Measurements from ENCODE around the gene DYNC1I1.

The DYNC1I1 gene

DNA sequence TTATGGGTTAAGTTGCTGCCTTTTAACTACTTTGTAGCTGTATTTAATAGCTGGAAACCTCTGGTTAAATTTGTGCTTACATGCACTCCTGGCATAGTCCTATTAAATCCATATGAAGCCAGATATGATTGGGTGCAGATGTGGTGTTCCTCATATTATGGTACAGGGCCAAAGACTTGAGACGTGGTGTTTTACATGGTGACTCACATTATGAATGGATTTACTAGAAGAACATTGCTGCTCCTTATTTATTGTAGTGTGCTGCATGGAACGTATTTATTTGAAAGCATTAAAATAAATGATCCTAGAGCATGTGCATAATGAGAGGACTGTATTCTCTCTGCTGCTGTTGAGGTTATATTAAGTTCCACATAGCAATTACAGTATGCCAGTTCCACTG is 325.5 kb downstream of the DYNC1I1 start:
- DNase-seq = no peak

DNA sequence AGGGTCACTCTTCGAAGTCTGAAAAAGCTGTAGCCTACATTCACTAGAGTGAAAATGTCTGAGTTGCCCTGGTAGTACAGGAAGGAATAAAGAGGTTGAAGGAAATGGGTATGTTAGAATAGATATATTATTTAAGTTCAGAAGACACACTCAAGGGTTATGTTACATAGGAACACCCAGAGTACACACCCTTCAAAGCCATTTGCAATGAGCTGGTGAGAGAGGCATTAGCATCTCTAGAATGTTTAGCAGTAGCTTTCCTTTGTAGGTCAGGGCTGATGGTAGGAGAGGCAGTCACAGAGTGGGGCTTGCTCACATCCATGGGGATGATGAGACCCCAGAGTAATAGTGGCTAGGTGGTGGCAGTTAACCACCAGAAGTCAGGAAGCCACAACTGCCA is 328.4 kb downstream of the DYNC1I1 start:
- DNase-seq = no peak

DNA sequence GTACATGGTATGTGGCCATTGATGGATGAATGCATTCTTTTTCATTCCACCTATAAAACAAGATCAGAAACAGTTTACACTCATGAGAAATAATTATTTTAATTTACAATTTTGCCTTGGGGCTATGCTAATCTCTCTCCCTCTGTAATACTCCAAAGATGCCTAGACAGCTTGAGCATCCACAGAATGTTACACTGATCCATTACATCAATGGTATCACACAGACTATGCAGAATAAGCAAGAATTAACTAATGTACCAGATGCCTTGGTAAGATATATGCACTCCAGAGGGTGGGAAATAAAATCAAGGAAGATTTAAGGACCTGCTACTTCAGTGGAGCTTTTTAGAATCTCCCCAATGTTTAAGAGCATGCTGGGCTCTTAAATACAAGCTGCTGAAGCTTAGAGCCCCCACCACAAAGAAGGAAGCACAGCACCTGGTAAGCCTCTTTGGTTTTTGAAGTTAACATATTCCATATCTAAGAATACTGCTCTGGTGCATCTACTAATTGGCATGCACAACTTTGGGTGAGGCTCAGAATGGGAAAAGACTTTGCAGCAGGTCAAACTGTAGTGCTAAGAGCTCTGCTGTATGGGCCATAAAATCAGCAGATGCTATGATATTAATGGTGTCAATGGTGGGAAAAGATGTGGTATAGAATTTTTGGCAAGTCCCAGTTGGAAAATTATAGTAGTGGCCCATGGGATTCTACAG is 329.9 kb downstream of the DYNC1I1 start:
- DNase-seq = no peak

DNA sequence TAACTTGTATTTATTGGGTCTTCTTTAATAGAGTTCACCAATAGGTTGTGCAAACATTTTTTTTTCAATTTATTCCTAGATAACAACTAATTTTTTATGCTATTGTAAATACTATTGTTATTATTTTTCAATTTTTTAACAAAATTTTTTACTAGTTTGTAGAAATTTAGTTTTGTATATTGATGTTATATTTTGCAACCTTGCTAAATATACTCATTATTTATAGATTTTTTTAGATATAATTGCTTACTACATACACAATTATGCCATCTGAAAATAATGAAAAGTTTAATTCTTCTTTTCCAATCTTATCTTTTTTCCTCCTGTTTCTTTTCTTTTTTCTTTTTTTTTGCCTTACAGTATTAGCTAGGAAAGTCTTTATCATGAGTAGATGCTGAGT is 332.6 kb downstream of the DYNC1I1 start:
- DNase-seq = no peak

DNA sequence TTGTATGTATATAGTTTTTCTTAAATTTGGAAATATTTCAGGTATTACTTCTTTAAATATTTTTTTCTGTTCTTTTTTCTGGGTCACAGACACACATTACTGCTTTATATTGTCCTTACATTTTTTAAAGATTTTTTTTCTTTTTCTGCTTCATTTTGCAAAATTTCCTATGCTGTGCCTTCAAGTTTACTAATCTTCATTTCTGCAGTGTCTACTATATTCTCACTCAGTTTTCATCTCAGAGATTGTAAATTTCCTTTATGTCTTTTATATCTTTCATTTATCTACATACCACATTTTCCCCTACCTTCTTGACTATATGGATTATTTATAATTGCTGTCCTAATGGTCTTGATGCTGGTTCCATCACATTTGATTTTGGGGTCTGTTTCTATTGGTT is 339.1 kb downstream of the DYNC1I1 start:
- DNase-seq = no peak

DNA sequence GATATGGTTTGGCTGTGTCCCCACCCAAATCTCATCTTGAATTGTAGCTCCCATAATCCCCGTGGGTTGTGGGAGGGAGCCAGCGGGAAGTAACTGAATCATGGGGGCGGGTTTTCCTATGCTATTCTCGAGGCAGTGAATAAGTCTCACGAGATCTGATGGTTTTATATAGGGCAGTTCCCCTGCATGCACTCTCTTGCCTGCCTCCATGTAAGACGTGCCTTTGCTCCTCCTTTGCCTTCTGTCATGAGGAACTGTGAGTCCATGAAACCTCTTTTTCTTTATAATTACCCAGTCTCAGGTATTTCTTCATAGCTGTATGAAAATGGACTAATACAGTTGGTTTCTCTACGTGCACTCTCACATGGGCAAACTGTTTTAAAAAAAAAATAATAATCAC is 341.8 kb downstream of the DYNC1I1 start:
- DNase-seq = peak; percentile 39

DNA sequence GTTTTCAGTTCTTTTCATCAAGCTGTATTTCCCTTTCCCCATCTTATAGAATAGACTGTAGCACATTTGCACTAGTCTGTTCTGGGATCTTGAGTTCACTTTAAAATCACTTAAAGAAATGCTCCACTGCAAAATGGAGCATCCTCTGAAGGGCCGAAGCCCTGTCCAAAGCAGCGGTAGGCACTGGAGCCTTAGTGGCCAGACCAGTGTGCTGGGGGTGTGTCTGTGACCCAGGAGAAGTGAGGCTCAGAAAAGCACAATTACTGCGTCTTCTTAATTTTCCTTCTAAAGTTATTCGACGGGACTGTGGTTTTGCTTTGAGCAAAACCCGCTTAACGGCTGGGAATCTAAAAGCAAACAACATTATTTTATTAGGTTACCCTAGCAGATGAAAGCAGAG is 343.8 kb downstream of the DYNC1I1 start:
- DNase-seq = no peak

DNA sequence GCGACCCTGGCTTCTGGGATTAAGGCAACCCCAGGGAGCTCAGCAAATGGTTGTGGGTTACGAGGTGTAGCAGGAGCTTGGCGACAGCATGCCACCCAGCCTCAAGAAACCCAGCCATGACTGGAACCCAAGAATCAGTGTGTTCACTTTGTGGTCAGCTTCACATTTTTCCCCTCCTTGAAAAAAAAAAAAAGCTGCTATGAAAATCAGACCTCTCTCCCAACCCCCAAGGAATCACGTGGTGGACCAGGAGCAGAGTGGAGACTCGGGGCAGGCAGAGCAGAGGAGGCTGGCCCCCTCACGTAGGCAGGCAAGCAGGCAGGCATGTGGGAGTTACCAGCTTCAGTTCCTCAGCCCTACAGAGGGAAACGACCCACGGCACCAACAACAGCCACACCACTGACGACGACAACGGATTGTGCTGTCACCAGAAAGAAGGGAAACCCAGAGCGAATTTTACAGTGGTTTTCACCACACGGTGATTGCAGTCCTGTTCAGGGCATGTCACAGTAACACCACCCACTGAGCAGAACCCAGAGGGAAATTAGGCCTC is 346.2 kb downstream of the DYNC1I1 start:
- no peak for DNase-seq

DNA sequence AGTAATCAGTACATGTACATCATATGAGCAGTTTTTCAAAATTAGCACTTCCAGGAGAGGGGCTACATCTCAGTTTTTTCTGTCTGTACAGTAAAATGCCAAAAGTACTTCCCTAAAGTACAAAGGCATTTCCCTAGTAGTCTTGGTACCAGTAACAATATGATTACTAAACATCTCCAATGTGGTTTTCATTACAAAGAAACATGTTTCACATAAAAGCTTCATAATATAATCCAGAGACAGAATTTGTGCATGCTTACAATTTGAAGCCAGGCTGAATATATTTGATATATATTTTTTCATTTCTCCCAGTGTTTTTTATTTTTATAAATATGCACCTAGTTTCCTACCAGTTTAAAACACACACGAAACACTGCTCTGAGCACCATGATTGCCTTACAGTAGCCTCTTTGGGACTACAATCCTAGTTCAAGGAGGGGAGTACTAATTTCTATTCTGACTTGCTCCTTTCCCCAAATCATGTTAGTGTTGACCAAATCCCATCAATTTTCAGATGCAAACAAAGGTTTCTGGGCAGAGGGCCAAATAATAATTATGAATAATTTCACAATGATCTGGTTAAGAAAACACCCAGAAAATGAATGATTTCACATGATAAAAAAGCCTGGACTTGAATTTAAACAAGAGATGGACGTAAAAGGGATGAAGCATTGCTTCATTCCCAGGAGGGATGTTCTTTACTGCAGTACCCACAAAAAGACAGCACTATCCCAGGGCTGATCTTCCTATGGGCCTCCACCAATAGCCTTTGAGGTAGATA is 348.3 kb downstream of the DYNC1I1 start:
- no peak for DNase-seq

DNA sequence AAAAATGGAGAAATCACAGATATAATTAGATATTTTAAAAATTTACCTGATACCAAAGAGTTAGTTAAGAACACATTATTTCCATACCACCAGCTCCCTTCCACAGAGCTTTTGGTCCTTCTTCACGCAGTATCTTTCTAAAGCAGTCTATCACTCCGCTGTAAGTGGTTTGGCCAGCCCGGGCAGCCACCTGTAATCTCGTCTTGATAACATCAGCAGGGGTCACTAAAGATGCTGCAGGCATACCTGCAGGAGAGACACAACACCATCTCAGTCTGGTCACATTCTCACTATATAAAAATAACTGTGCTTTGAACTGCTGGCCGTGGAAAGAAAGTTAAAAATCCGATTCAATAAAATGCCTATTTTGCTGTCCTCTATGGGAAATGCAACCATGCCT is 349.4 kb downstream of the DYNC1I1 start:
- DNase-seq = no peak

DNA sequence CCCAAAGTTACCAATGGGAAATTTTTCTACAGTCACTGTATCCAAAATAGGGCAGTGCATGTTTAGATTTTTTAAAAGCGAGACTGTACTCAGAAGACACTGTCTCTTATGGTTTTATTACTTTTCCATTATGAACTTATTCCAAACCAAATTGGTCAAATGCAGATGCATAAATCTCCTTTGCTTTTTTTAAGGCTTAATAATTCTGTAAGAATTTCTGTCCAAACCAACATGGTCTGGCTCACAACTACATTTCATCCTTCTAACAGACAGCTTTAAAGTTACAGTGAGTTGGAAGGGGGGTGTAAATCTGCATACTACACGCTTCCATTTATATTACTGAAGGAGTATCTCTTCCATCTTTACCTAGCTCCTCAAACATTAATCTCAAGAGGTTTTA is 350.4 kb downstream of the DYNC1I1 start:
- no peak for DNase-seq

DNA sequence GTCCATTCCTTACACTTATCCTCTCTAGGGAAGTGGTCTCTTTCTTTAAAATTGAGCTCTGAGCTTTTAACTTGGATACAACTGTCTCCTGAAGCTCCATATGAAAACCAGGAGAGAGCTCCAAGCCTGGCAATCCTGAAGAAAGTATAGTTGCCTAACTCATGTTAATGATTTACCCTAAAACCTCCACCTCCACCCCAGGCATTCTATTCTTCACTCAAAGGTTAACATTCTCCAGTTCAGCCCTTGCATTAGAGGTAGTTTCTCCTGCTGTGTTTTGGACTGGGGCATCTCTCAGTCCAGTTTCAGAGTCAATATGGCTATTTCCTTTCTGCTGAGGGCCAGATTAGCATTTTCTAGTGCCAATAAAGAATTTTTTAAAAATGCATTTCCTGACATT is 354.0 kb downstream of the DYNC1I1 start:
- no peak for DNase-seq

DNA sequence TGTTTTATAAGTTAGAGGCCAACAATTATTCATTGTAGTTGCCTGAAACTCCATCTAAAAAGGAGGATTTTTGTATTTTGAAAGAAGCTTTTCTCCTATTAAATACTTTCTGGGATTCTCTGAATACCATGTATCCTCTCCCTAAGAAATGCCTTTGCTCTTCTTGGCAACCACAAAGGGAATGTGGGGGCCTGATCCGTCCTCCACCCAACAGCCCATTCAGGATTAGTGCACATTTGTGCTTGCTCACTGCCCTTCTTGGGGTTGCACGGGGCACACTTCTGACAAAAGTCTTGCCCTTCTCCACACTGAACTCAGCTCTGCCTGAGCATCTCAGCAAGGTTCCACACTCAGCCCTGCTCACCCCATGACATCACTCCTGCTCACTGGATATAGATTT is 355.4 kb downstream of the DYNC1I1 start:
- DNase-seq = no peak

DNA sequence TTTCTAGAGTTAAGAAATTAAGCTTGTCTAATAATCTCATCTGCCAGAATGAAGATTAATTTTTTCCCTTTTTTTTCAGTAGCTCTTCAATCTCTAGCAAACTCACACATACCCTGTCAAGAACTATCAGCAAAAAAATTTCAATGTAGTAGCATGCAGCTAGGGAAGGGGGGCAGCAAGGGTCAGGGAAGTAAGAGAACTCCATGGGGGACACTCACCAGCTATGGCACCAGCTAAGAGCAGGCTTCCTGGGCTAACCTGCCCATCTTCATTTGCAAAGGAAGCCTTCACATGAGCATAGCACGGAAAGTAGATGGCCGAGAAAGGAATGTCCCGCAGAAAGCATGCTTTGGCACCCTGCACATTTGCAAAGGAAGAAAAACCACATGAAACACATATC is 359.2 kb downstream of the DYNC1I1 start:
- DNase-seq = no peak

DNA sequence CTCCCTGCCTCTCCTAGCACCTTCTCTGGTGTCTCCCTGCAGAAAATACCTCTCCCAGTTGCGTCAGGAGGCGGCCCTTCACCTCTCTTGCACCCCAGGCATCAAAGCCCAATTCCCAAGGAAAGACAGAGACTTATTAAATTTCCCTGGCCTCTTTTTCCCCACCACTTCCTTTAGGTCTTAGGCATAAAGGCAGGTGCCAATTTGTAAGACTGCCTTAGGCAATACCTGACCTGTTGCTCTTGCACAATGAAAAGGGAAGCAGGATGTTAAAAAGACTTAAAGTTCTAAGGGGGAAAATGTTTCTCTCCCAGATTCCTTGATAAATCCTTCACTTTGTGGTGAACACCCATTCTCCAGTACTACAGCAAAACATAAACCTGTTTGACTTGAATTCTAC is 362.9 kb downstream of the DYNC1I1 start:
- DNase-seq = no peak

DNA sequence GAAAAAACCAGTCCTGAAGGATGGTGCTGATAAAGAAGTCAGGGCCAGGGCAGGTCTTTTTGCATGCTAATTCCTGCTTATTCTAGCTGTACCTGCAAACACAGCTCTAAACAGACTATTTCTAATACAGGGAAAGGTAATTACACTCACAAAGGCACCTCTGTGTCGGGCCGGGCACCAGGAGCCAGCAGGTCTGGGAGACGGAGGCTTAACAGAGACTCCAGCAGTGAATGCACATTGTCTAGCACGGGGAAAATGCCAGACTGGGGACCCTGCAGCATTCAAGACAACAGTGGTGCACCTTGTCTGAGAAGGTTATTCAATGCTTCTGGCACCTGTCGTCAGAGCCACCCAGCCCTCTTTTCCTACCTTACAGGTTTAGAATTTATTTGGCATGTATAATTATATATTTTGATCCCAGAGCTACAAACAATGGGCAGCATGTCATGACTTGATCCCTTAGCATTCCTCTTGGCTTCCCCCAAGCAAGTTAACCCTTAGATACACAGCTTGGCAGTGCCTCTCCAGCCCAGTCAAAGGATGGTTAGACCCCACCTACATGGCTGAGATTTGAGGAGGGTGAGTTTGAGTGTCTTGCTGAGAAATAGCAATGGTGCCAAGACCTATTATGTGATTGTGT is 364.4 kb downstream of the DYNC1I1 start:
- DNase-seq = no peak

DNA sequence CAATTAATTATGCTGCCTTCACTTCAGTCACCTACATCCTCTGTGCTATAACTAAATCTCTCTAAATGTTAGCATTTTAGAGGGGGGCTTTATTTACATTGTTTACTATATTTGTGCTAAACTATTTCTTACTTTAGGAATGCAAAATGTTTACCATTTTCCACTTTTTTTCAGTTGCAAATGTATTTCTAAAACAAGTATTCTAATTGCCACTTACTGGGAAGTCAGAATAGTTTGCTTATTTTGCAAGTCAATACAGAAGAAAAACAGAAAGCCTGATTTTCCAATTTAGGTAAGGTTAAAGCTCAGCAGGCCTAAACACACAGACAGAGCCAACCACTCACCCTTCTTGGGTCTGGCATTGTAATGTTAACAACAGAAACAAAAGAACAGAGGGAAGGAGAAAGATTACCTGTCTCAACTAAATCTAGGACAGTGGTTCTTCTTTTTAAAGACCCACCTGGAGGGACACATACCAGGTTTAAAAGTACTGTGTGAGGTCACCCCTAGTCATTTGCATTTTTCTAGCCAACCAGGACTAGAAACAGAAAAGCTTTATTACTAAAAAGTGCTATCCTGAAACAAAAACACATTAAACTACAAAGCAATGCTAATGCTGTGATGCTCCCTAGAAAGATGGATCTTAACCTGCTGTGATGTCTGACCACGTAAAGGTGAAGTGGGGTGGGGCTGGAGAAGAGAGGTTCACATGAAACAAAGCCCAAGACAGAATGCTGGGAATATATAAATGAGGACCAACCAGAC is 371.3 kb downstream of the DYNC1I1 start:
- no peak for DNase-seq

DNA sequence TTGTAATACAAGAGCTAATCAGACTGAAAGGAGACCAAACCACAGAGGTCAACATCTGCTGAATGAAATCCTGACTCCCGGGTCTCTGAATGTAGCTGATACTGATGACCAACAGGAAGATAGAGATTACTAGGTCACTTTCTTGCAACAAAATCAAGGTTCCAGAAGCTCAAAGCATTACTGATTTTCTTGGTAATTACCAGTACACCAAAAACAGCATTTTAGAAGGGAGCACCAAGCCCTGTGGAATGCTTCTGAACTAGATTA is 371.8 kb downstream of the DYNC1I1 start:
- no peak for DNase-seq
